Measurements from ENCODE around the gene KRT10. TPM values are rescaled to one million over a fixed set of nuclear protein-coding genes. Genes with fewer than 3 reads are reported as not detected.

KRT10 gene
- total RNA-seq, 2 donors from 2014 or later = 29.0 to 45.9 TPM

- Mint-ChIP-seq H3K27me3 (peaks cover 63% of the 10 kb centered on the region), H3K36me3 (ENCODE audit: low read depth) (no peaks in the 10 kb centered on the region), H3K9me3 (no peaks in the 10 kb centered on the region), H3K27ac (no peak overlapping the region), H3K4me1 (peaks cover 3% of the 10 kb centered on the region), H3K4me3 (no peak overlapping the region)
- ATAC-seq (replicated peaks) = no peak
These were observed 44.0 kb downstream of the KRT10 start for GRCh38 chr17:40778461-40778860.

GRCh38 chr17:40777971-40778370 is 44.4 kb downstream of the KRT10 start:
- Mint-ChIP-seq H3K9me3 (no peaks in the 10 kb centered on the region), H3K27me3 (peaks cover 59% of the 10 kb centered on the region), H3K4me1 (peaks cover 3% of the 10 kb centered on the region), H3K4me3 (no peak overlapping the region), H3K36me3 (ENCODE audit: low read depth) (no peaks in the 10 kb centered on the region), H3K27ac (no peak overlapping the region)
- no peak for ATAC-seq (replicated peaks)

- Mint-ChIP-seq H3K4me3 (no peak overlapping the region), H3K27me3 (peaks cover 64% of the 10 kb centered on the region), H3K27ac (no peak overlapping the region), H3K36me3 (ENCODE audit: low read depth) (no peaks in the 10 kb centered on the region), H3K9me3 (no peaks in the 10 kb centered on the region), H3K4me1 (peaks cover 3% of the 10 kb centered on the region)
- no peak for ATAC-seq (replicated peaks)
These were observed 45.0 kb downstream of the KRT10 start for GRCh38 chr17:40777459-40777858.

GRCh38 chr17:40775945-40776344 is 46.5 kb downstream of the KRT10 start:
- Mint-ChIP-seq H3K27ac (no peak overlapping the region), H3K36me3 (ENCODE audit: low read depth) (no peaks in the 10 kb centered on the region), H3K9me3 (no peaks in the 10 kb centered on the region), H3K4me3 (no peak overlapping the region), H3K27me3 (peaks cover 68% of the 10 kb centered on the region), H3K4me1 (peaks cover 3% of the 10 kb centered on the region)
- ATAC-seq (replicated peaks) = no peak

GRCh38 chr17:40772101-40772500 is 50.3 kb downstream of the KRT10 start, which contains the start of gene KRT26:
Gene KRT26, minus strand, starts transcription at chr17:40772201. Its CDS starts 88 bp downstream, at chr17:40772113.
- ATAC-seq (replicated peaks) = no peak
- no peaks in the 10 kb centered on the region for H3K4me1 Mint-ChIP-seq
- peaks cover 42% of the 10 kb centered on the region for H3K27me3 Mint-ChIP-seq
- H3K36me3 Mint-ChIP-seq (ENCODE audit: low read depth) = no peaks in the 10 kb centered on the region
- H3K9me3 Mint-ChIP-seq = no peaks in the 10 kb centered on the region
- H3K27ac Mint-ChIP-seq = no peak within 1 kb of the TSS
- no peak within 1 kb of the TSS for H3K4me3 Mint-ChIP-seq

Other genes with a start within 250 kb of the KRT10 start
- gene SMARCE1, start 174.8 kb downstream of the KRT10 start, total RNA-seq = 10 to 100 TPM; 82.1 to 85.5 TPM
- gene KRT222, start 157.4 kb downstream of the KRT10 start, total RNA-seq = not detected
- gene KRT24, start 118.9 kb downstream of the KRT10 start, total RNA-seq = not detected
- not detected for gene KRT25, start 67.3 kb downstream of the KRT10 start, total RNA-seq
- gene KRT26, start 50.4 kb downstream of the KRT10 start, total RNA-seq = not detected
- gene KRT27, start 40.1 kb downstream of the KRT10 start, total RNA-seq = not detected
- not detected for gene KRT28, start 22.7 kb downstream of the KRT10 start, total RNA-seq
- gene KRT12, start 44.6 kb upstream of the KRT10 start, total RNA-seq = not detected
- not detected for gene KRT20, start 62.6 kb upstream of the KRT10 start, total RNA-seq
- under 1 TPM in 1 of 2 donors, not detected in 1; 0.50 TPM for gene KRT23, start 115.0 kb upstream of the KRT10 start, total RNA-seq
- not detected for gene KRT39, start 144.3 kb upstream of the KRT10 start, total RNA-seq
- gene KRT40, start 161.7 kb upstream of the KRT10 start, total RNA-seq = not detected
- gene KRTAP3-3, start 171.6 kb upstream of the KRT10 start, total RNA-seq = not detected
- not detected for gene KRTAP3-2, start 177.3 kb upstream of the KRT10 start, total RNA-seq
- gene KRTAP3-1, start 186.5 kb upstream of the KRT10 start, total RNA-seq = not detected
- not detected for gene KRTAP1-5, start 204.6 kb upstream of the KRT10 start, total RNA-seq
- gene KRTAP1-4, start 207.6 kb upstream of the KRT10 start, total RNA-seq = not detected
- gene KRTAP1-3, start 212.3 kb upstream of the KRT10 start, total RNA-seq = not detected
- not detected for gene KRTAP1-1, start 218.8 kb upstream of the KRT10 start, total RNA-seq
- not detected for gene KRTAP2-1, start 224.7 kb upstream of the KRT10 start, total RNA-seq
- gene KRTAP2-2, start 232.6 kb upstream of the KRT10 start, total RNA-seq = not detected
- not detected for gene KRTAP2-3, start 237.5 kb upstream of the KRT10 start, total RNA-seq
- not detected for gene KRTAP2-4, start 243.3 kb upstream of the KRT10 start, total RNA-seq

All from activated T-helper 17 cell treated with anti-CD3 and anti-CD28 coated beads, Interleukin-2, amount 50 U/mL, for 72 hours (primary cell).